ENCODE data around the gene RAB5B. TPM values are rescaled to one million over a fixed set of nuclear protein-coding genes. Genes with fewer than 3 reads are reported as not detected.

The RAB5B gene
- total RNA-seq, 2 donors from 2014 or later, result 91.3 to 95.5 TPM

DNA sequence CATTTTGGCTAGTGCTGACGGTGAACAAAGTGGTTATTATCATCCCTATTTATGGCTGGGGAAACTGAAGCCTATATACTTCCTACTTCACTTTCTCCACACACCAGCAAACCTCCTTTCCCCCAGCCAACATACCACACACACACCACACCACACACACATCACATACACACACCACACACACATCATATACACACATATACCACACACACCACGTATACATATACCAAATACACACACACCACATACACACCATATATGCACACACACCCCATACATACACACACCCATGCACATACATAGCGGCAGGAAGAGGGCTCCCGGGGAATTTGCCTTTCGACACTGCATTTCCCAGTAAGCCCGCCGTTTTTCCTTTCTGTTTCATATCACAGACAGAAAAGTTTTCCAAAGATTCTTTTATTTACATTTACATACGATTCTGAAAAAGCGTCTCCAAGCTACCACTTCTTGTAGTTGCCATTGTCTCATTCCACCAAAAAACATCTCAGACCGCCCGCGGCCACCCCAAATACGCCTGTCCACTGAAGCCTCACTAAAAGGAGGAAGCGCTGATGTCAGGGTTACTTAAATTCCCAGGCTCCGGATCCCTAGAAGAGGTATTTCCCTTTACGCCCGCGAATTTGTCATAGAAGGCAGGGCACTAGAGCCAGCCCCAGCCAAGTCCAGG lies 823 bp upstream of the RAB5B start:
- H3K9me3 Mint-ChIP-seq, result no peaks in the 10 kb centered on the region
- TF ChIP-seq, protein P1, sequence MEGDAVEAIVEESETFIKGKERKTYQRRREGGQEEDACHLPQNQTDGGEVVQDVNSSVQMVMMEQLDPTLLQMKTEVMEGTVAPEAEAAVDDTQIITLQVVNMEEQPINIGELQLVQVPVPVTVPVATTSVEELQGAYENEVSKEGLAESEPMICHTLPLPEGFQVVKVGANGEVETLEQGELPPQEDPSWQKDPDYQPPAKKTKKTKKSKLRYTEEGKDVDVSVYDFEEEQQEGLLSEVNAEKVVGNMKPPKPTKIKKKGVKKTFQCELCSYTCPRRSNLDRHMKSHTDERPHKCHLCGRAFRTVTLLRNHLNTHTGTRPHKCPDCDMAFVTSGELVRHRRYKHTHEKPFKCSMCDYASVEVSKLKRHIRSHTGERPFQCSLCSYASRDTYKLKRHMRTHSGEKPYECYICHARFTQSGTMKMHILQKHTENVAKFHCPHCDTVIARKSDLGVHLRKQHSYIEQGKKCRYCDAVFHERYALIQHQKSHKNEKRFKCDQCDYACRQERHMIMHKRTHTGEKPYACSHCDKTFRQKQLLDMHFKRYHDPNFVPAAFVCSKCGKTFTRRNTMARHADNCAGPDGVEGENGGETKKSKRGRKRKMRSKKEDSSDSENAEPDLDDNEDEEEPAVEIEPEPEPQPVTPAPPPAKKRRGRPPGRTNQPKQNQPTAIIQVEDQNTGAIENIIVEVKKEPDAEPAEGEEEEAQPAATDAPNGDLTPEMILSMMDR (conservative IDR thresholded peaks at IDR 0.05), result no peak
- H3K27me3 Mint-ChIP-seq (ENCODE audit: insufficient read depth), result no peaks in the 10 kb centered on the region
- H3K27ac Mint-ChIP-seq, result no peak overlapping the region
- Histone ChIP-seq H3K4me1 (ENCODE audit: control insufficient read depth, insufficient read depth, low read length) (peaks cover 9% of the 10 kb centered on the region), H3K27ac (ENCODE audit: low read depth, low read length) (peak overlapping the region; percentile 79), H3K9ac (ENCODE audit: extremely low read depth, low read length, poor library complexity, severe bottlenecking) (peak overlapping the region; percentile 75), H3K36me3 (ENCODE audit: control insufficient read depth, insufficient read depth, low read length) (peaks cover 65% of the 10 kb centered on the region), H3K9me3 (ENCODE audit: control insufficient read depth, low read length) (no peaks in the 10 kb centered on the region), H3K27me3 (ENCODE audit: control insufficient read depth, insufficient read depth, low read length, poor library complexity, severe bottlenecking) (no peaks in the 10 kb centered on the region), H3K4me3 (ENCODE audit: low read length) (peak overlapping the region; percentile 90)
- WGBS, 2 experiments (ENCODE audit: insufficient coverage in 1 of 2, insufficient read length in 1 of 2), result 23 to 30% methylated on average over 12 to 18 of the region's 18 CpGs
- H3K4me3 Mint-ChIP-seq, result no peak overlapping the region
- peaks cover 47% of the 10 kb centered on the region for H3K36me3 Mint-ChIP-seq (ENCODE audit: low read depth)
- peaks cover 28% of the 10 kb centered on the region for H3K4me1 Mint-ChIP-seq
- DNase-seq, result no peak

- DNase-seq, result peak; percentile 88
- Histone ChIP-seq H3K9ac (ENCODE audit: extremely low read depth, low read length, poor library complexity, severe bottlenecking) (peak overlapping the region; percentile 87), H3K27ac (ENCODE audit: low read depth, low read length) (peak overlapping the region; percentile 81), H3K4me3 (ENCODE audit: low read length) (peak overlapping the region; percentile 86), H3K27me3 (ENCODE audit: control insufficient read depth, insufficient read depth, low read length, poor library complexity, severe bottlenecking) (no peaks in the 10 kb centered on the region), H3K9me3 (ENCODE audit: control insufficient read depth, low read length) (no peaks in the 10 kb centered on the region), H3K36me3 (ENCODE audit: control insufficient read depth, insufficient read depth, low read length) (peaks cover 66% of the 10 kb centered on the region), H3K4me1 (ENCODE audit: control insufficient read depth, insufficient read depth, low read length) (no peaks in the 10 kb centered on the region)
- Mint-ChIP-seq H3K9me3 (no peaks in the 10 kb centered on the region), H3K36me3 (ENCODE audit: low read depth) (peaks cover 53% of the 10 kb centered on the region), H3K4me3 (no peak overlapping the region), H3K27me3 (ENCODE audit: insufficient read depth) (no peaks in the 10 kb centered on the region), H3K27ac (no peak overlapping the region), H3K4me1 (peaks cover 19% of the 10 kb centered on the region)
- 0% methylated on average over 2 to 15 of the region's 15 CpGs for WGBS, 2 experiments (ENCODE audit: insufficient coverage in 1 of 2, insufficient read length in 1 of 2)
- TF ChIP-seq, protein P1 (conservative IDR thresholded peaks at IDR 0.05), result no peak
Measured at GRCh38 chr12:55974308-55974730, 441 bp downstream of the RAB5B start.

DNA sequence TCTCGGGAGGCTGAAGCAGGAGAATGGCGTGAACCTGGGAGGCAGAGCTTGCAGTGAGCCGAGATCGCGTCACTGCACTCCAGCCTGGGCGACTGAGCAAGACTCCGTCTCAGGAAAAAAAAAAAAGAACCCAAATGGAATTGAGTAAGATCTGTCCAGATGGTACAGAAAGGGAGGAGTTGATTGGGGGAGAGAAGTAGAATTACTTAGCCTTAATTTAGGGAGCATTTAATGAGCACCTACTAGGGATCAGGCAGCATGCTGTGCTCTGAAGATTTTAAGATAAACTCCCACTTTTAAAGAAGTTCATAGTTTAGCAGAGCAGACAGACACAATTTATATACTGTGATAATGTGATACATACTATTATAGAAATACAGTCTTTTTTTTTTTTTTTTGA lies 4.5 kb downstream of the RAB5B start:
- WGBS, 2 experiments (ENCODE audit: insufficient coverage in 1 of 2, insufficient read length in 1 of 2), result 93 to 95% methylated on average over 6 to 7 of the region's 7 CpGs

More for the DNA sequence above, 4.5 kb downstream of the RAB5B start:
- peaks cover 64% of the 10 kb centered on the region for H3K36me3 Mint-ChIP-seq (ENCODE audit: low read depth)
- Histone ChIP-seq H3K36me3 (ENCODE audit: control insufficient read depth, insufficient read depth, low read length) (peaks cover 64% of the 10 kb centered on the region), H3K27ac (ENCODE audit: low read depth, low read length) (no peak overlapping the region), H3K27me3 (ENCODE audit: control insufficient read depth, insufficient read depth, low read length, poor library complexity, severe bottlenecking) (no peaks in the 10 kb centered on the region), H3K4me1 (ENCODE audit: control insufficient read depth, insufficient read depth, low read length) (no peaks in the 10 kb centered on the region), H3K9ac (ENCODE audit: extremely low read depth, low read length, poor library complexity, severe bottlenecking) (no peak overlapping the region), H3K4me3 (ENCODE audit: low read length) (no peak overlapping the region), H3K9me3 (ENCODE audit: control insufficient read depth, low read length) (no peaks in the 10 kb centered on the region)
- TF ChIP-seq, protein P1 (conservative IDR thresholded peaks at IDR 0.05), result no peak
- no peak overlapping the region for H3K27ac Mint-ChIP-seq
- no peak for DNase-seq
- H3K27me3 Mint-ChIP-seq (ENCODE audit: insufficient read depth), result no peaks in the 10 kb centered on the region
- peaks cover 15% of the 10 kb centered on the region for H3K4me1 Mint-ChIP-seq
- no peaks in the 10 kb centered on the region for H3K9me3 Mint-ChIP-seq
- no peak overlapping the region for H3K4me3 Mint-ChIP-seq

Data from endodermal cell (in vitro differentiated cells).